Skeletal muscle satellite cell (primary cell): ENCODE measurements around the gene SAFB2.

ENCODE experiments used
- H3K27me3 ChIP-seq: 2 replicates; pipeline ENCODE4 v1.7.0; 2013; ENCODE audit warnings: low read length; ENCODE audit not compliant: control insufficient read depth, insufficient read depth
- H3K36me3 ChIP-seq: 2 replicates; pipeline ENCODE4 v1.7.0; 2013; ENCODE audit warnings: mild to moderate bottlenecking, control low read depth, low read length; ENCODE audit not compliant: insufficient read depth
- H3K4me1 ChIP-seq: 2 replicates; pipeline ENCODE4 v1.7.0; 2013; ENCODE audit warnings: low read length; ENCODE audit not compliant: control insufficient read depth, insufficient read depth
- H3K4me2 ChIP-seq: 2 replicates; pipeline ENCODE4 v1.7.0; 2013; ENCODE audit warnings: mild to moderate bottlenecking, low read length
- H3K4me3 ChIP-seq: 2 replicates; pipeline ENCODE4 v1.7.0; 2013; ENCODE audit warnings: low read length
- H3K9ac ChIP-seq: 2 replicates; pipeline ENCODE4 v1.7.0; 2013; ENCODE audit warnings: mild to moderate bottlenecking, low read depth, low read length, moderate library complexity
- H3K9me3 ChIP-seq: replicated peaks from 2 replicates; pipeline ENCODE4 v1.7.0; 2013; ENCODE audit warnings: mild to moderate bottlenecking, control low read depth, low read length

Gene SAFB2

DNA sequence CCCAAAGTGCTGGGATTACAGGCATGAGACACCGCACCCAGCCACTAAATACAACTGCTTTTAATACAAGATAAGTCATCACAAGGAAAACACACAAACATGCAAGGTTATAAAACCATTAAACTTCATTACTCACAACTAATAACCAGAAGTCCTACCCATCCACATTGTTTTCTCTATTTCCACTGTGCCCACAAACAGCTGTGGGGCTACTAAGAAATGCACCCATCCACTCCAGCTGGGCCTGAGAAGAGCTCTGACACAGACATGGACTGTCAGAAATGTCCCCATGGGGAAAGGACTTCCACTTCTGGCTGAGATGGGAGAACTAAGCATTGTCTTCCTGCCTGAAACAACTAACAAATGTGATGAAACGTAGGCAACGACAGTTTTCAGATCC lies 17.2 kb downstream of the SAFB2 start:
- Histone ChIP-seq H3K4me1 (peaks cover 7% of the 10 kb centered on the region), H3K27me3 (no peaks in the 10 kb centered on the region), H3K4me3 (no peak overlapping the region), H3K9ac (no peak overlapping the region), H3K36me3 (peaks cover 72% of the 10 kb centered on the region), H3K4me2 (no peak overlapping the region), H3K9me3 (no peaks in the 10 kb centered on the region)

DNA sequence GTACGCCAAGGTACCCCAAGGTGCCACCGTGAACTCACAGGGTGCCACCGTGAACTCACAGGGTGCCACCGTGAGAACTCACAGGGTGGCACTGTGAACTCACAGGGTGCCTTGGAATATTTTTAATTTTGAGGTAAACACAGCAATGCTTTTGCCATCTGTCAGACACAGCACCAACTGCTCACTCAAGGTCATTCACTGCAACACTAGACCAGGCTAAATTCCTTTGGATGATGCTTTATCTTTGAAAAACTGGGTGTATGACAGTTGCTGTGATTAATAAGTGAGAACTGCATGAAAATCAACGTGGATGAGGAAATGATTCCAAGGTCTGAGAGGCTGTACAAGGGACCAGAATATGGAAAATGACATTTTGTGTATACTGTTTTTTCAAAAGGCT lies 18.9 kb downstream of the SAFB2 start:
- H3K4me2 ChIP-seq: no peak overlapping the region
- H3K4me3 ChIP-seq: no peak overlapping the region
- peaks cover 7% of the 10 kb centered on the region for H3K4me1 ChIP-seq
- H3K9ac ChIP-seq: no peak overlapping the region
- no peaks in the 10 kb centered on the region for H3K9me3 ChIP-seq
- H3K27me3 ChIP-seq: no peaks in the 10 kb centered on the region
- peaks cover 78% of the 10 kb centered on the region for H3K36me3 ChIP-seq

DNA sequence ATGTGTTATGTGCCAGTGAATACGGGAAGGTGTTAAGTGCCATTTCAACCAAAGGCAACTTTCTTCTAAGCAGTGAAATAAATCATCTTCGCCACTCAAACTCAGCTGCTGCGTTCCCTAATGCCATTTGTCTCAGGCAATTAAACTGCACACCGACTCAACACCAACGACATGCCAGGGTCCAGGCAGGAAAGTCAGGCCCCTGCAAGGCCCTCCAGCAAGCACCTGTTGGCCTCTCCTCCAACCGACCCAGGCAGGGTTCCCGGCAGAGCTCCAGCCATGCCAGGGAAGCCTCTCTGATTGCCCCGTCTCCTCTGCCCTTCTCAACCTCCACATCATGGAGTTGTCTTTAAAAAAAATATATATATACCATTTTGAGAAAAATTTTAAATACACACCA lies 21.8 kb downstream of the SAFB2 start:
- Histone ChIP-seq H3K4me2 (no peak overlapping the region), H3K9ac (no peak overlapping the region), H3K4me3 (no peak overlapping the region), H3K4me1 (peaks cover 4% of the 10 kb centered on the region), H3K9me3 (no peaks in the 10 kb centered on the region), H3K36me3 (peaks cover 80% of the 10 kb centered on the region), H3K27me3 (no peaks in the 10 kb centered on the region)

DNA sequence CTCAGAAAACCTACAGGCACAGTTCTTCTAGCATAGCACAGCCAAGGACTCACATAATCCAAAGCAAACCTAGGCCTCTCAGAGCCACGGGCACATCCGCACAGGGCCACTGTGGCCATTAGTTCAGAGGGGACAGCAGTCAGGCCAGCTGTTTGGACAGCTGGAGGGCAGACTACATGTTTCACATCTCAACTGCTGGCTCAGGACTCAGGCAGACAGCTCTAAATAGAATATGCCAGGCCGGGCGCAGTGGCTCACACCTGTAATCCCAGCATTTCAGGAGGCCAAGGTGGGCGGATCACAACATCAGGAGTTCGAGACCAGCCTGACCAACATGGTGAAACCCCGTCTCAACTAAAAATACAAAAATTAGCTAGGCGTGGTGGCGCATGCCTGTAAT lies 26.8 kb downstream of the SAFB2 start:
- Histone ChIP-seq H3K9ac (no peak overlapping the region), H3K9me3 (no peaks in the 10 kb centered on the region), H3K4me2 (no peak overlapping the region), H3K4me1 (no peaks in the 10 kb centered on the region), H3K27me3 (no peaks in the 10 kb centered on the region), H3K36me3 (peaks cover 95% of the 10 kb centered on the region), H3K4me3 (no peak overlapping the region)

DNA sequence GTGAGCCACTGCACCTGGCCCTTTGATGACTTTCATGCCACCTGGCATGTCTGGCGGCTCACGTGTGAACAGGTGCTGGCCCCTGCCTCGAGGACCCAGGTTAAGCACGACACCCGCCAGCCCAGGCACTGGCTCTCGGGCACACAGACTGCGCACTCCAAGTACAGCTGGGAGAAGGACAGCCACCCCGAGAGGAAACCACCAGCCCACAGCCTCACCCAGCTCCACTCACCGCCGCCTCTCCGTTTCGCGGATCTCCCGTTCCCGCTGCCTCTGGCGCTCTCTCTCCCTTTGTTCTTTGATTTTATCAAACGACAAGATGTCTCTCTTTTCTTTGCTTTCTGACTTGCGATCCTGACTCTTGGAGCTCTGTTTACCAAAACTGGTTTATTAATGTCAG lies 27.4 kb downstream of the SAFB2 start:
- H3K4me3 ChIP-seq: no peak overlapping the region
- H3K27me3 ChIP-seq: no peaks in the 10 kb centered on the region
- no peaks in the 10 kb centered on the region for H3K4me1 ChIP-seq
- H3K9ac ChIP-seq: no peak overlapping the region
- no peaks in the 10 kb centered on the region for H3K9me3 ChIP-seq
- H3K4me2 ChIP-seq: no peak overlapping the region
- H3K36me3 ChIP-seq: peaks cover 95% of the 10 kb centered on the region

DNA sequence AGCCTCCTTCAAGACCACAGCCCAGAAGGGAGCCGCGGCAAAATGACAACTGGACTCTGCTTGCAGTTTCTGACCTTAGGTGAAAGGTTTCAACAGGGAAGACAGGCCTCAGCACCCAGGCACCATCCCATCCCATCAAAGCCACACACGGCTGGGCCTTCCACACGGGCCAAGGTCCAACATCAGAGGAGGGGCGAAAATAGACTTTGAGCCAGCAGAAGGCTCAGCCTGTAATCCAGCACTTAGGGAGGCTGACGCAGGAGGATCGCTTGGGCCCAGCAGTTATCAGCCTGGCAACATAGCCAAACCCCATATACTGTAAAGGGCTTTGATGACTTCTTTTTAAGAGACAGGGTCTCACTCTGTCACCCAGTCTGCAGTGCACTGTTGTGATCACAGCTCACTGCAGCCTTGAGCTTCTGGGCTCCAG lies 28.0 kb downstream of the SAFB2 start:
- H3K4me3 ChIP-seq: no peak overlapping the region
- no peaks in the 10 kb centered on the region for H3K4me1 ChIP-seq
- no peak overlapping the region for H3K9ac ChIP-seq
- no peaks in the 10 kb centered on the region for H3K9me3 ChIP-seq
- no peak overlapping the region for H3K4me2 ChIP-seq
- H3K36me3 ChIP-seq: peaks cover 95% of the 10 kb centered on the region
- no peaks in the 10 kb centered on the region for H3K27me3 ChIP-seq

DNA sequence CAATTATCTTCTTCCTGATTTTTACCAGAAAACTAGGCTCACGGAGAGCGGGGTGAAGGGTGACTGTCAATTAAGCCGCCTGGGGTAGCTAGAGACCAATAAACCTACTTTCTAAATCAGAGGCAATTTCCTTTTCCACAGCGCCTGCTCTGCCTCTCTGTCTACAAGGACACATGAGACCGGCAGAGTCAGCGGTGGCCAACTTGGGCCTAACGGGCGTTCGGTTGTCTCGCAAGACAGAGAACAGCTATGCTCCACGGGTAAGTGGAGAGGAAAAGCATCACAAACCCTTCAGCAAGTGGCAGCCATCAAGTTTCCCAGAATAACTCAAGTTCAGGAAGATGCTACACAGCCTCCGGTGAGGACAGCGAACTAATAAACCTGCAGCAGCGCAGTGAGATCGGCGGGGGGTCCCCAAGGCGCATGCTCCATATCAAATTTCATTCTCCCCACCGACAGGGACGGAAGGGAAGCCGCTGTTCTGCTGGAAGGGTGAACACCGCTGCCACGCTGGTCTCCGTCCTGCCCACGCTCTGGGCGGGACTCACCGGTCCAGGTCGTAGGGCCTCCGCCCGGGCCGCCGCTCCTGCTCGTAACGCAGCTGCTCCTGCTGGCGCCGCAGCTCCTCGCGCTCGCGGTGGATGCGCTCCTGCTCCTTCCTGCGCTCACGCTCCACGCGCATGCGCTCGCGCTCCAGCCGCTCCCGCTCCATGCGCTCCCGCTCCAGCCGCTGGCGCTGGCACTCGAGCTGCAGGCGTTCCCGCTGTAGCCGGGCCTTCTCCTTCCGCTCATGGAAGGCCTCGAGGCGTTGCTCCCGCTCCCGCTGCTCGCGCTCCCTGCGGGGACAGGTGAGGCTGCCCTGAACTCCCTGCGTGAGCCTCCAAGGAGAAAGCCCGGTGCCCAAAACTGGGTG lies 29.0 kb downstream of the SAFB2 start:
- Histone ChIP-seq H3K27me3 (no peaks in the 10 kb centered on the region), H3K9me3 (no peaks in the 10 kb centered on the region), H3K9ac (no peak overlapping the region), H3K4me3 (no peak overlapping the region), H3K4me2 (no peak overlapping the region), H3K36me3 (peaks cover 95% of the 10 kb centered on the region), H3K4me1 (no peaks in the 10 kb centered on the region)

DNA sequence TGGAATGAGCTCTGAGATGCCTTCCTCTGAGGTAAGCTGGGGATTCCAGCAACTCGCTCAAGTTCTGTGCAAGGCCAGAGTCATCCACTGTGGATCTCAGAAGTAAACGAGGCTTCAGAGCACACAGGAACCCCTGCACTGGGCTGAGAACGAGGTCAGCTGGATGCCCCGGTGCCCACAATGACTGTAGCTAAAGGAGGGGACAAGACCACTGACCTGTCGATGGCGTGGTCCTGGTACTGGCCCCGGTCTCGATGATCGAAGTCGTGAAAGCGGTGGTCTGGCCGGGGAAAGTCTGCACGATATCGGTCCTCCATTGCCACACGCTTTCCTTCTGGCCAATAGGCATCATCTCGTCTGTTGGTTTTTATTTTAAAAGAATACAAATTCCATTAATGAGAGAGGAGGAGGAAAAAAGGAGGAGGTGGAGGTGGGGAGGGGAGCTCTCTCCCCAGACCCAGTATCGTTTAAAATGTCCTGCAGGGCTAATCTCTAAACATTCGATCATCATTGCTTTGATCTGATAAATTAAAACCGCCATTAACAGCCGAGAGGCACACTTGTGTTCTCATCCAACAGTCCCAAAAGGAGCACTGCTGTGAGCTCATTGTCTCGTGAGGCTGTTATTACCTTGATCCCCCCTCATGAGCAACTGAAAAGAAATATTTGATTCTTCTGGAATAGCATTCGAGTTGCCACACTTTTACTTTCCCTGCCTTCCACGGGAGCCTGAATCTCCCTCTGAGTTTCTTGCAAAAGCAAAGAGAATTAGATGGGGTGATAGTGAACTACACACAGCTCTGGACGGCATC lies 29.8 kb downstream of the SAFB2 start:
- Histone ChIP-seq H3K4me2 (no peak overlapping the region), H3K4me3 (no peak overlapping the region), H3K36me3 (peaks cover 95% of the 10 kb centered on the region), H3K9ac (no peak overlapping the region), H3K27me3 (no peaks in the 10 kb centered on the region), H3K9me3 (no peaks in the 10 kb centered on the region), H3K4me1 (no peaks in the 10 kb centered on the region)

DNA sequence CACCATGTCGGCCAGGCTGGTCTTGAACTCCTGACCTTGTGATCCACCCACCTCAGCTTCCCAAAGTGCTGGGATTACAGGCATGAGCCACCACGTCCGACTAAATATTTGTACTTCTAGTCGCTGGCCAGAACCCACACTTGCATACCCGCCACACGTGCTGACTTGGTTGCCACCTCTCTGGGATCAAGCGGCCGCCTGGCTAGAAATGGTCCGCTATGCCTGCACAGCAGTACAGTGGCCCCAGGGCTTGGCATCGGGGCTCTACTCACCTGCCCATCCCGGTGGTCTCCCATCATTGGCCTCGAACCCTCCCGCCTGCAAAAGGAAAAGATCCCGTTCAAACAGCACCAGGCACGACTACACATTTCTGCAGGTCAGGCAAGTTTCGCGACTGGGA lies 31.1 kb downstream of the SAFB2 start:
- no peak overlapping the region for H3K4me3 ChIP-seq
- peaks cover 3% of the 10 kb centered on the region for H3K4me1 ChIP-seq
- peaks cover 96% of the 10 kb centered on the region for H3K36me3 ChIP-seq
- no peaks in the 10 kb centered on the region for H3K9me3 ChIP-seq
- no peak overlapping the region for H3K4me2 ChIP-seq
- no peak overlapping the region for H3K9ac ChIP-seq
- no peaks in the 10 kb centered on the region for H3K27me3 ChIP-seq

DNA sequence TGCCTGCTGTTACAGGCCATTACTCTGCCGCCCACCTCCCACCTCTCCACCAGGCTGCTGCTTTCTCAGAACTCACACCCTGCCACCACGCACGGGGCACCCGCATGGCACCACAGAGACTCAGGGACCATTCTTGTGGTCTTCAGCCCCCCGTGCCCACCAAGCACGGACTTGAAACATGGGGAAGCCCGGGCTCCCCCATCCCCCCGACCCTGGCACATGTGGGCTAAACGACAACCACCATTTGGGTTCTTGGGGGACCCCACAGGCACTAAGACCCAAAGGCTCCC lies 31.8 kb downstream of the SAFB2 start:
- no peak overlapping the region for H3K9ac ChIP-seq
- no peaks in the 10 kb centered on the region for H3K27me3 ChIP-seq
- H3K4me3 ChIP-seq: no peak overlapping the region
- H3K4me2 ChIP-seq: no peak overlapping the region
- H3K9me3 ChIP-seq: no peaks in the 10 kb centered on the region
- peaks cover 10% of the 10 kb centered on the region for H3K4me1 ChIP-seq
- peaks cover 90% of the 10 kb centered on the region for H3K36me3 ChIP-seq

DNA sequence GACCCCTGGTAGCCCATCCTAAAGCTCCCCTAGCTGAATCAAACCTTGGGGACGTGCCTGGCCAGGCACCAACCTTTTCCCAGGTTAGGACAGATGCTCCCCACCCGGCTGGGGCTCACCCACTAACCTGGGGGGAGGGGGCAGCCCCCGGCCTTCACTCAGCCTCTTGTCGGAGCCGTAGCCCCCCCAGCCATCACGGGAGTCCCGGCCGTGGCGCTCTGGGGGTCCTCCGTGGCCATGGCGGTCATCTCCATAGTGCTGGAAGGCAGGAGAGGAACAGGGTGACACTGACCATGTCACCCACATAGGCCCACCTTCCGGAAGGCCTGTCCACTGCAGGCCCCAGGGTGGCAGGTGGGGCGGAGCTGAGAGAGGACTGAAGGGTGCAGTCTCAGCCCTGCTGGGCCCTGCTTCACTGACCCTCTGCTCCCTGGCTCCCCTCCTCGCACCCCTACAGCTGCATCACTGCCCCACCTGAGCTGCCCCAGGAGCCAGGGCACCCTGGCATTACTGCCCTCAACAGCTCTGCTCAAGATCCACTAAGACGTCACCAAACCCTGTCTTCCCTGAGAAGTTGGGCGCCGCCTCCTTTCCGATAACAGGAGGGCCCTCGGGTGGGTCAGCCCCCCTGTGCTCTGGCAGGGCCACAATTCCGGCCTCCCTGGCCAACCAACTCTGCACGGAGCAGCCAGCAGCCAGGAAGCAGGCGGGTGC lies 32.3 kb downstream of the SAFB2 start:
- Histone ChIP-seq H3K4me2 (no peak overlapping the region), H3K9me3 (no peaks in the 10 kb centered on the region), H3K9ac (no peak overlapping the region), H3K36me3 (peaks cover 85% of the 10 kb centered on the region), H3K4me1 (peaks cover 15% of the 10 kb centered on the region), H3K27me3 (no peaks in the 10 kb centered on the region), H3K4me3 (no peak overlapping the region)
